ENCODE data around the gene ANKRD9. TPM values are rescaled to one million over a fixed set of nuclear protein-coding genes. Genes with fewer than 3 reads are reported as not detected.

Gene ANKRD9
- polyA plus RNA-seq, 3 donors, result 4.8 to 6.0 (median 5.1) TPM

DNA sequence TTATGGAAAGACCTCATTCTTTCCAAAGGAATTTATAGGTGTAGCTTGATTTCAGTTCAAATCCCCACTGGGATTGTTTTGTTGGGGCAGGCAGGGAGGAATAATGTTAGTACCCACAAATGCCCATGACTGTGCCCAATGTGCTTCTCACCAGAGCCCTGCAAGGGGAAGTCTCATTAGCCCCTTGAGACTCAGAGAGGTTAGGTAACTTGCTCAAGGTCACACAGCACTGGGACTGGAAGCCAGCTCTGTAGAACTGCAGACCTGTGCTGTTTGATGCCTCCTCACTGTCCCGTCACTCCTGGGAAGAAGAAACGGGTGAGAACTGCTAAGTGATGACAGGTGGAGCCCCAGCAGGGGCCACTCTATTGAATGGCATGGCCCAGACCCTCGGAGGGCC lies 8.9 kb downstream of the ANKRD9 start:
- DNase-seq (ENCODE audit: low read depth in 3 of 3, low spot score in 2 of 3), result no peak

DNA sequence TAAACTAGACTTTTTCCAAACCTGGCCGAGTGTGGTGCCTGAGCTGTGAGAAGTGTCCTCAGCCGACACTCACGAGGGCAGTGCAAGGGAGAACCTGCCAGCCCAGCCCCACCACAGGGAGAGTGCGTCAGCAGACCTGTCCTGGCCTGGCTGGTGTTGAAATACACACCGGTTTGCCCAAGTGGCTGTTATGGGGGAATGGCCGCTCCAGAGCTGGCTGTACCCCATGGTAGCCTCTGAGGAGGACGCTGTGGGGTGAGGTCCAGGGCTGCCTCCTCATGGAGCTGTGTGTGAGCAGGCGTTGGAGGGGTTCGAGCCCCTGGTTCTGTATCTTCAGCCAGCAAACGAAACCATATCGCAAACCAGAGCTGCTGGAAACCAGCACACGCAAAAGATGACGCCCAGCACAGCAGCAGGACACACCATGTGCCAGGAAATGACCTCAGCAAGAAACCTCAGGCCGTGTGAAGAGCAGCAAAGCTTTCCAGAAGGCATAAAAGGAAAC lies 9.4 kb downstream of the ANKRD9 start:
- no peak for DNase-seq (ENCODE audit: low read depth in 3 of 3, low spot score in 2 of 3)

DNA sequence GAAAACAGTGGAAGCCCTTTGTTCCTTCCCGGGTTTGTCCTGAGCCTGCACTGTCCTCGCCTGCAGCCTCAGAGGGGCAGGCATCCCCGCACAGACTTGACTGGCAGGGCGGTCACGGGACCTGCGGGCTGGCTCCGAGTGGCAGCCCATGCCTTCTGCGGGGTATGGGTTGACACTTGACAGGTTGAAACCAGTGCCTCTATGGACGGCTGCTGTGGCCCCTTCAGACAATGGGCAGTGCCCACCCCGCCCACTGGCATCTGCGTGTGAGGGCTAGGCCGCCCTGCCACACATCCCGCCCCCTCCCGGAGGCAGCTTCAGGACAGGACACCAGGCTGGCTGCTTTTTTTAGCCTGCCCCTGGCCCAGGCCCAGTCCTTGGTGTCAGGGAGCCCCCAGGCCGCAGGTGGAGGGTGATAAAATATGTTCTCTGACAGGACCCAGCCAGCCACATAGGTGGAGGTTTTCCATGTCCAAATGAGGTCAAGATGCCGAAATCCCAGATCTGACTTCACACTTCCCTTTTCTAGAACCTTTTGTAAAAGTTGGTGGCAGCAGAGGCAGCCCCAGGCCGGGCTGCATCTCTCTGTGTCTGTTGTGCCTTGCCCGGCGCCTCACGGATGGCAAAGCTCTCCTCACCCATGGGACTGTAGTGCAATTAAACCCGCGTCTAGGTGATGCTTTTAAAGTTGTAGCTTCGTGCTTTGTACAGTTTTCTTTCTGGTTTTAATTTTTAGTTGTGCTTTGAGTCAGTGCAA lies 10.0 kb downstream of the ANKRD9 start:
- DNase-seq (ENCODE audit: low read depth in 3 of 3, low spot score in 2 of 3), result no peak

DNA sequence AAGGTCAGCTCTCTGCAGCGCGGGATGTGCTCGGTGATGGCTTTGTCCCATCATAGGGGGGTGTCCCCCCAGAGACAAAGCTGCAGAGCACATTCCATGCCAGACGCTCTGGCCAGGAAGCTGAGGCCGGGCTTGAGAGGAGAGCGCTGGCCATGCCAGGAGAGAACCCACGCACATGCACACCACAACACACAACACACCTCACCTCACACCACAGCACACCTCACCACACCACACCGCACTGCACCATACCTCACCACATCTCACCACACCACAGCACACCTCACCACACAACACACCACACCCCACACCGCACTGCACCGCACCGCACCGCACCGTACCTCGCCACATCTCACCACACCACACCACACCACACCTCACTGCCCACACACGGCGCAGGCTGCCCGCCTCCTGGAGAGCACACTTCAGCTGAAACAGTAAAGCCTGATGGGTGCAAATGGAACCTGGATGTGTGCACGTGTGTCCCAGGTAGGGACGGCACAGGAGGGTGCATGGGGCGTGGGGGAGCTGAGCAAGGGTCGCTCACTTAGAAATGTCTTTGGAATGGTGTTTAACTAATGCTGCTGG lies 10.8 kb downstream of the ANKRD9 start:
- no peak for DNase-seq (ENCODE audit: low read depth in 3 of 3, low spot score in 2 of 3)

DNA sequence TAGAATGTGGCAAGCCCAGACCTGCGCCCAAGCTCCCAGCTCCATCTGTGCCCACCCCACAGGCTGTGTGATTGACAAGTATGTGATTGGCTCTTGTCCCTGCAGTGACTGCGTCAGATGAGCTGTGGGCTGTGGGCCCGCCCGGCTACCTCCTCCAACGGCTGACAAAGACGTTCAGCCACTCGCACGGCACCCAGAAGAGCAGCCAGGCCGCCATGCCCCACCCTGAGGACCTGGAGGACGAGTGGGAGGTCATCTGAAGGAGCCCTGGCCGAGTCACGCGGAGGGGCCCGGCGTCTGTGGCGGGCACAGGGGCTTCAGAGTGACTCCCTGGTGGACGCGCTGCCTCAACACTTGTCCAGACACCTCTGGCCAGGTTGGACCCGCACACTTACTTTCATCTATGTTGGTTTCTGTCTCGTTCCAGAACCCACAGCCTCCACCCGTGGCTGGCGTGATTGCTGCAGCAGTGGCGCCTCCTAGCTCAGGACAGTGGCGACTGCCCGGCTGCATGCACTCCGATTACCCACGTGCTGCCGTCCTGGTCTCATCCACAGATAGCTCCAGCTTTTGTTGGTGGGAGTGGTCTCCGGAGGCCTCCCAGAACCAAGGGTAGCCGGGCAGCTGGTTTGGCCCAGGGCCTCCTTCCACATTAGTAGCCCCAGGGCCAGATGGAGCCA lies 11.4 kb downstream of the ANKRD9 start:
- DNase-seq (ENCODE audit: low read depth in 3 of 3, low spot score in 2 of 3), result no peak

DNA sequence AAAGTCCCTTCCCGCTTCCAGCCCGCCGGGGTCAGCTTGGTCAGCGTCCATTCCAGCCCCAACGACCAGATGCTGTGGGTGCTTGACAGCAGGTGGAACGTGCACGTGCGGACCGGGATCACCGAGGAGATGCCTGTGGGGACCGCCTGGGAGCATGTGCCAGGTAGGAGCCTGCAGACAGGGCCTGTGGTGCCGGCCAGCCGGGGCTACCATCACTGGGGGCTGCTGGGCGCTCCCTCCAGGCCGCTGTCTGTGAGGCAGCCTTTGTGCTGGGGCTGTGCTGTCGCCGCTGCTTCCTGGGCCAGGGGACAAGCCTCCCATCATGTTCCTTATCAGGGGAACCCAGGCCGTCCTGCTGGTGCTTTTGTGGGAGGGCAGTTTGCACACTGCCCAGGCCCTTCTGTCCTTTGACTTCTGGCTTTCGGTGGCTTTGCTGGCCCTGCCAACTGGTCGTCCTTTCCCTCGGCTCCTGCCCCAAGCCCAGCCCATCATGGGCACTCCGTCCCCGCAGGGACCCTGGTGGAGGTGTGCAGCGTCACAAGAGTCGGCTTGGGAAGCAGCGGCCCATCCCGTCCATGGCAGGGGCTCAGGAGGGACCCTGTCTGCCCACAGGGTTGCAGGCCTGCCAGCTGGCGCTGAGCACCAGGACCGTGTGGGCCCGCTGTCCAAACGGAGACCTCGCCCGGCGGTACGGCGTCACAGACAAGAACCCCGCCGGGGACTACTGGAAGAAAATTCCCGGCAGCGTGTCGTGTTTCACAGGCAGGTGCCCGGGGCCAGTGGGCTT lies 12.4 kb downstream of the ANKRD9 start:
- no peak for DNase-seq (ENCODE audit: low read depth in 3 of 3, low spot score in 2 of 3)

DNA sequence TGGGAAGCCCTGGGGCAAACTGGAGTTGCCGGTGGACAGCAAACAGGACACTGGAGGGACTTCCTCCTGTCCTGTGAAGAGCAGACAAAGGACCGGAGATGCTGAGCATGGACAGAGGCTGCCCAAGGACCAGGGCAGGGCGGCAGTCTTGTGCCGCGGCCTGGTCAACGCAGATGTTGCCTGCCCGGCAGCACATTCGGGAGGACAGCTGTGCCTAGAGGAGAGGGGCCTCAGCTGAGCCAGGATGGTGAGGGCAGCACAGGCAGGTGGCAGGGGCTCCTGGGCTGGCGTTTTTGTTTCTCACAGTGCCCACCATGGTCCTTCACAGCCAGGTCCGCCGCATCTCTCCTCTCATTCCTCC lies 13.3 kb downstream of the ANKRD9 start:
- no peak for DNase-seq (ENCODE audit: low read depth in 3 of 3, low spot score in 2 of 3)

DNA sequence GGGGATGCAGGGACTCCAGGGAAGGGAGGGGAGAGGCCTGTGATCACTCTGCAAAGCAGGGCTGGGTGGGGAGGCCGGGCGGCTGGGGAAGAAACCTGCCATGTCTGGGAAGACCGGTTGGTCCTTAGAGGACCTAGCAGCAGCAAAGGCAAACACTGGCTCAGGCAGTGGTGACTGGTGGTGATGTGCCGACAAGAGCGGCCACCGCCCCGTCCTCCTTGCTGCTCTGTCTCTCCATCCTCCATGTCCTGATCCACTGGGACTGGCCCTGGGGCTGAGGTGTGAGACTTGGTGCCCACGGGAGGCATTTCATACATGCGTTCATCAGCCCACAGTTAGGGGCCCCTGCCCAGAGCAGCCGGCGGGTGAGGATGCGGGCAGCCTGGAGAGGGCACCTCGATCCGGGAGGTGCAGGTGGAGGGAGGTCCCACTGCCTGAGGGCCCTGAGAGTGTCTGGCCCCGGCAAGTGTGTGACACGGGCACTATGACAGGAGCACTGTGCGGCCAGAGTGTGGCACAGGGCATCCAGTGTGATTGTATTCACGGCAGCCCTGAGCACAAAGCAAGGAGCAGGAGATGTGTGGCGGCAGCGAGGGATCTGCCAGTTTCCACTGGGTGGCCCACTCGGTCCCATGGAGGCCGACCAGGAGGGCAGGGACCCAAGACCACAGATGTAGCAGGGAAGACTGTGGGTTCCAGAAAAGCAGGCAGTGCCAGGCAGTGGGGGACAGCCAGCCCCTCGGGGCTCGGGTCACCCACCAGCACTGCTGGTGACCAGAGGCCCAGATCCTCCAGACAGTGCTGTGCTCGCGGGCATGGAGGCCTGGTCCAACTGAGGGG lies 13.9 kb downstream of the ANKRD9 start:
- DNase-seq (ENCODE audit: low read depth in 3 of 3, low spot score in 2 of 3), result no peak

DNA sequence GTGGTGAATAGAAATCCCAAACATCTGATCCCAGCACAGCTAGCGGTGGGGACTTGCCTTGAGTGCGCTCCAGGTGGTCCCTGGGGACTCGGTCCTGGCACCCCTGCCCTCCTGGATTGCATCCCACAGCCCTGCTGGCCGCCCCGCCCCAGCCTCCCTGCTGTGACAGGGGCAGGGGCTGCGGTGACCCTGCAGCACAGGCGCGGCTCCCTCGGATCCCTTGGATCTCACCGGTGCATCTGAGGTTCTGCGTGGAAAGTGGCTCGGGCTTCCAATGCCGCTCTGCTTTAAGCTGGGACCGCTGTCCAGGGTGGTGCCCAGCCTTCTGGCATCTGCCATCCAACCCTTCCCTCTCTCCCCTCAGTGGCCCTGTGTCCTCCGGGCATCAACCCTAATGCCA lies 16.0 kb downstream of the ANKRD9 start:
- DNase-seq (ENCODE audit: low read depth in 3 of 3, low spot score in 2 of 3), result no peak

DNA sequence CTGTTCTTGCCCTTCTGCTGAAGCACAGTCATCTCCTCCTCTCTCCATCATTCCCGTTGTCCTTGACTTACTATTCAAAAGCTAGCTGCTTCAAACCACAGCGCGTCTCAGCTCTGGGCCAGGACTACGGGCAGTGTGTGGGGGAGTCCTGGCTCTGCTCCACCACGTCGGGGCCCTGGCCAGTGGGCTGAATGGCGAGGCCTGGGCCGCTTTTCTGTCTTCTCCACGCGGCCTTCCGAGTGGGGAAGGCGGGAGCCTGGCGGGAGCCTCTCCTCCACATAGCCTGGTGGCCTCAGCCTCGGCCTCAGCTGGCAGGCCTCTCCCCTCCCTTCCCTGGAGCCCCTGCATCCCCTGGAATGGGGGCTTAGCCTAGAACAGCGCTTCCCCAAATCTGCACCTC lies 16.5 kb downstream of the ANKRD9 start:
- DNase-seq (ENCODE audit: low read depth in 3 of 3, low spot score in 2 of 3), result no peak

DNA sequence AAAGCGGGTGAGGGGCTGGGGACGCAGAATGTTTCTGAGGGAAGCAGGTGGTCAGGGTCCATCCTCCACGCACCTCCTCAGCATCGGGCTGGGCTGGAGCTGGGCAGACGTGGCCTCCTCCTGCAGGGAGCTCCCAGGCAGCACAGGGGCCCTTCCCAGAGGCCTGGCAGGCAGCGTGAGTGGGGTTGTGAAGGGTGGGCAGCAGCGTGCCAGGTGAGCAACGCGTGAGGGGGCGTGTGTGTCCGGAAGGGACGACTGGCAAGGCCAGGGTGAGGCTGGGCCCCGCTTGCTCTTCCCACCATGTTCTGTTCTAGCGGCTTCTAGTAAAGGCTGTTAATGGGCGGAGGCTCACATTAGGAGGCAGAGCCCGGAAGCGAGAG lies 17.1 kb downstream of the ANKRD9 start:
- DNase-seq (ENCODE audit: low read depth in 3 of 3, low spot score in 2 of 3), result no peak

DNA sequence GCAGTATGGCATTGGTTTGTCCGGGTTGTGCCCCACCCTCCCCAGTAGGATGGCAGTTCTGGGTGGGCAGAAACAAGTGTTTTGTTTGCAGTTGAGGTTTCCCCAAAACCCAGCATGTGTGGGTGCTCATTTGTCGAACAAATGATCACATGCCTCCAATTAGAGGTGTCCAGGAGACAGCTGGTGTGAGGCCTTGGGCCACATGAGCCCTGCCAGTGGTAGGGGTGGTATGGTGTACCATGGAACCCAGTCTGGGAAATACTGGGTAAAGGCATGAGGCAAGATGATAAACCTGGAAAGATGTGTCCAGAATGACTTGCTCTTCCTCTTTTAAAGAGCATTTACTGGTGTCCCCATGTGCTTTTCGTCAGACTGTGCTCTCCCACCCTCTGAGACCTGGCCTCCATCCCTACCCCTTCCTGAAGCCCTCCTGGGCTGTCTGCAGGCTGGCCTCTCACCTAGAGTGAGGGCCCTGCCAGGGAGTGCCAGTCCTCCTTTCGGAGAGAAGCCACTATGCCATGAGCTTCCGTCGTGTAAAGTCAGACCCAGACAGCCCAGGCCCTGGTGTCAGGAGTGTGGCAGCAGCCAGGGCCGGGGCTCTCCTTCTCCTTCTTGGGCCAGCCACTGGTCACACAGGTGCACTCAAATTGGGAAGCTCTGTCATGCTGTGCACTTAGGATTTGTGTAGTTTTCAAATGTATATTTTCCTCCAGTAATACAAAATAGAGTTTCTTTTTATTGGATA lies 17.6 kb downstream of the ANKRD9 start:
- no peak for DNase-seq (ENCODE audit: low read depth in 3 of 3, low spot score in 2 of 3)

DNA sequence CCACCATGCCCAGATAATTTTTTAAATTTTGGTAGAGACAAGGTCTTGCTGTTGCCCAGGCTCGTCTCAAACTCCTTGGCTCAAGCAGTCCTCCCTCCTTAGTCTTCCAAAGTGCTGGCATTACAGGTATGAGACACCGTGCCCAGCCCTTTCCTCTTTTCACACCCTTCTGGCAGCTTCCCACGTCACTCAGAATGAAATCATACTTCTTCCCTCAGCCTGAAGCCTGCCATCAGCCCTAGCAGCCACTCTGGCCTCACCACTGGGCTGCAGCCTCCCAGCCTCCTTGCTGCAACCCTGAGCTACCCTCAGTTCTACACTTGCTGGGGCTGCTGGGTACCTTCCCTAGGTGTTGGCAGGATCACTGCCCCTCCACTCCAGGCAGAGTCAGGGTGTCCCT lies 18.2 kb downstream of the ANKRD9 start:
- no peak for DNase-seq (ENCODE audit: low read depth in 3 of 3, low spot score in 2 of 3)

DNA sequence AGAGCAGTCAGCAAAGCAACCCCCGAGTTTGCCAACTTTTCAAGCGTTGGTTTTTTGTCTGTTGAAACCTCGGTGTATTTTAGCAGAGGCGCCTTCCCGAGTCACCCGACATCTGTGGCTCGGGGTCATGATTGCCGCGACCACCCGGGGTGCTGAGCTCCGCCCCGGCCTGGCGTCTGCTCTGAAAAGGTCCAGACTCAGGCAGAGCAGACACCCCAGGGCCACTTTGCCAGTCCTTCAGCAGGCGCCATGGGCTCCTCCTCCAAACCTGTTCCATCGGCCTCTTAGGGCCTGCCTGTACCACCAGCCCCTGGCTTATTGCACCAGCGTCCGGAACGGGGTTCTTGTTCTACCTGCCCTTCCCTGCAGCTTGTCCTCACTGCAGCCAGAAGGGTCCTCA lies 19.1 kb downstream of the ANKRD9 start:
- DNase-seq (ENCODE audit: low read depth in 3 of 3, low spot score in 2 of 3), result no peak

DNA sequence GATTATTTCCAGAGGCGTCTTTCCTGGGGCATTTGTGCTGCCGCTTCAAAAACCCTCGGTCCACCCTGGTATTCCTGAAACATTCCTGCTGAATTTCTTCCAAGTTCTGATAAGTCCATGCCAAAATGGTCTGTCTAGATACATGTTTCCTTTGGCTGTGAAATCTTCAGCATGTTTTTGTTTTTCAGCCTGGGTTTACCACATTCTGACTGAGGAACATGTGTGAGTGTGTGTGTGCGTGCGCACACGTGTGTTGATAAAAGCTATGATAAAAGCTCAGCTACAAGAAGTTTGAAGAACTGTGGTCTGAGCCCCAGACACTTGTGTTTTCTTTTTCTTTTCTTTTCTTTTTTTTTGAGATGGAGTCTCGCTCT lies 22.4 kb downstream of the ANKRD9 start:
- no peak for DNase-seq (ENCODE audit: low read depth in 3 of 3, low spot score in 2 of 3)

DNA sequence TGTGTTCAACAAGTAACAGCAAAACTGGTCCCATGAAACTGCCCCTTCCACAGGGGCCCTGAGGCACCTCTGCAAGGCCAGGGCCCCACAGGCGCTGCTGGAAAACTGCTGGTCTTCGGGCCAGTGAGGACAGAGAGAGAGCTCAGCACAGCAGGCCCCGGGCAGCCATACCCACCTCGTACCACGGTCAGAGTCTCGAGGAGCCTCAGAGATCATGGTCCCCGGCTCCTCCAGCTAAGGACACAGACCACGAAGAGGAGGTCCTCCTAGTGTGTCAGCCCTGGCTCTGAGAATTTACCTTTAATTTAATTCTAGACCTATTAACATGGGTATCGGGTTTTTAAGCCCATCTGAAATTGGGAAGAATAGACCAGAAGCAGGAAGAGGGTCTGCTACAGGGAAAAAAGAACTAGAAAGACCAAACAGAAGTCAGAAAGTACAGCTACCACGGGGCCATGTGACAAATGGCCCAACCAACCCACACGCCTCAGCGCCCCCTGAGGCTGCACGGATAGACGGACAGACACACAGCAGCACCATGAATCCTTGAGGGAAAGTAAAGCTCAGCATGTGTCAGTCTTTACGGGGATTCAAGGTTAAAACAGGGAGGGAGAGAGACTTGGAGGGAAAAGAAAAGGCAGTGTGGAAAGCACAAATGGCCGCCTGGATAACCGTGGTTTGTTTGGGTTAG lies 22.9 kb downstream of the ANKRD9 start:
- DNase-seq (ENCODE audit: low read depth in 3 of 3, low spot score in 2 of 3), result no peak

DNA sequence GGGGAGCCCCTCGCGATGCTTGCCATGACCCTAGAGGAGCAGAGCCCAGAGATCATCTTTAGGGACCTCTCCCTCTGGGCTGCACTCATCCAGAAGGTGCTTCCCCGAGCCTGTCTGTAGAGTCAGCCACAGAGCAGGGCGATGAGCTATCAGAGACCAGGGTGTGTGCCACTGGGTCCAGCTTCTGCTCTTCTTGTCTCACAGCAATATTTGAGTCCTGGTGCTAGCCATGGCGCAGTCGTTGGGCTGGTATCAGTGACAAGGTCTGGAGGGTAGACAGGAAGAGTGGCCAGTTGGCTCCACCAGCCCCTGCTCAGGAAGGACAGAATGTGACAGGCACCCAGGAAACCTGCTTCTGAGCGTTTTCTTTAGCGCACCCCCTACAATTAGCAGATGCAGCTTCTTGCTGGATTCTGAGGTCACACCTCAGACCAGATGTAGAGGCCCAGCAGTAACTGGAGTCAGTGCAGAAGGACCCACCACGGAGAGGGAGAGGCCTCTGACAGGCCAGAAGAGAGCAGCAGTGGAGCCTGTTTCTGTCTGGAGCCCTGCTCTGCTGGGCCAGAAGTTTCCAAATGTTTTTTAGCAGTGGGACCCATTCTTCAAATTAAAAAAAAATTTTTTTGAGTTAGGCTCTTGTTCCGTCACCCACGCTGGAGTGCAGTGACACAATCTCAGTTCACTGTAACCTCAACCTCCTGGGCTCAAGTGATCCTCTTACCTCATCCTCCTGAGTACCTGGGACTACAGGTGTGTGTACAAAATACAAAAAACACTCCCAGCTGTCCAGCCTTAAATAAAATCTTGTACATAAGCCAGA lies 23.7 kb downstream of the ANKRD9 start:
- DNase-seq (ENCODE audit: low read depth in 3 of 3, low spot score in 2 of 3), result no peak

DNA sequence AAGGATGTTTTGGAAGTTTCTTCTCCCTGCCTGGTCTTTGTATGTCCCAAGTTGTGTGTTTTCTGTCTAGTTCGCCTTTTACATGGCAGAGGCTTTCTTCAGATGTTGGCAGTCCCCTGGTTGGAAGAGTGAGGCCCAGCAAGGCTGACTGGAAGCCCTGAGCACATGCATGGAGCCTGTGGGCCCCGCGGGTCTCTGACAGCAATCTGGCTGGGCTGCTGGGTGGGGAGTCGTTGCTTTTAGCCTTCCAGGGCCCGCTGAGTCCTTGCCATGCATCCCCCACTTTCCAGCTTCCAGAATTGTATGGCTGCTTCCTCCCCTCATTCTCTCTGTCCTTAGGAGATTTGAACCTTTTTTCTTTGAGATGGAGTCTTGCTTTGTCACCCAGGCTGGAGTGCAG lies 25.3 kb downstream of the ANKRD9 start:
- DNase-seq (ENCODE audit: low read depth in 3 of 3, low spot score in 2 of 3), result no peak
